ENCODE results near the gene DAPK2.

DNA sequence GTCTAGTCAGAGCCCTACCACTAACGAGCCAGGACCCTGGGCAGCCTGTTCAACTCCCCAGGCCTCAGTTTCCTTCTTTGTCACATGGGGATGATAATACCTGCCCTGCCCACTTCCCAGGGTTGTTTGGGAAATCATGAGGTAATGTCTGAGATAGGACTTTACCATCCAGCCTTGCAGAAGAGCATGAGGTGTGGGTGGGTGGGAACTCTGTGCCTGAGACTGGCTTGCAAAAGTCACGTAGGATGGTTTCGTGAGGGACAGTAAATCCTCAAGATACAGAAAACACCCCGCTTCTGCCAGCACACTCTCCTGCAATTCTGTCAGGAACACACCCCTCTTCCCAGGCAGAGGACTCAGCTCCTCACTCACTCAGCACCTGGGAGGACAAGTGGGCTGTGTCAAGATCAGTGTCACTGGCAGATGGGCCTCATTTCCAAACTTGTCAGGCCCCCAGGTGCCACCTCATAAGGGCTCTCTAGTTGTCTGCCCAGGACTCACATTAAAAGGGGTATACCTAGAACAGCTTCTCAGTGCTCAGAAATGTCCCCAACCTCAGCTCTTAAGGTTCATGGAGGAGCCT, 58.4 kb downstream of the DAPK2 start:
- TF ChIP-seq EZH2 (optimal IDR thresholded peaks at IDR 0.05; ENCODE audit: low read depth, low read length), result no peak
- TF ChIP-seq, protein P1, sequence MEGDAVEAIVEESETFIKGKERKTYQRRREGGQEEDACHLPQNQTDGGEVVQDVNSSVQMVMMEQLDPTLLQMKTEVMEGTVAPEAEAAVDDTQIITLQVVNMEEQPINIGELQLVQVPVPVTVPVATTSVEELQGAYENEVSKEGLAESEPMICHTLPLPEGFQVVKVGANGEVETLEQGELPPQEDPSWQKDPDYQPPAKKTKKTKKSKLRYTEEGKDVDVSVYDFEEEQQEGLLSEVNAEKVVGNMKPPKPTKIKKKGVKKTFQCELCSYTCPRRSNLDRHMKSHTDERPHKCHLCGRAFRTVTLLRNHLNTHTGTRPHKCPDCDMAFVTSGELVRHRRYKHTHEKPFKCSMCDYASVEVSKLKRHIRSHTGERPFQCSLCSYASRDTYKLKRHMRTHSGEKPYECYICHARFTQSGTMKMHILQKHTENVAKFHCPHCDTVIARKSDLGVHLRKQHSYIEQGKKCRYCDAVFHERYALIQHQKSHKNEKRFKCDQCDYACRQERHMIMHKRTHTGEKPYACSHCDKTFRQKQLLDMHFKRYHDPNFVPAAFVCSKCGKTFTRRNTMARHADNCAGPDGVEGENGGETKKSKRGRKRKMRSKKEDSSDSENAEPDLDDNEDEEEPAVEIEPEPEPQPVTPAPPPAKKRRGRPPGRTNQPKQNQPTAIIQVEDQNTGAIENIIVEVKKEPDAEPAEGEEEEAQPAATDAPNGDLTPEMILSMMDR (IDR thresholded peaks at IDR 0.05; ENCODE audit: low read length), result no peak
- no peak for TF ChIP-seq EZH2phosphoT487 (IDR thresholded peaks at IDR 0.05; ENCODE audit: low read length)
